GM23248 (cell line): ENCODE data around the gene CD72. TPM values are rescaled to one million over a fixed set of nuclear protein-coding genes. Genes with fewer than 3 reads are reported as not detected.

ENCODE experiments used
- DNase-seq: peaks from one replicate; pipeline ENCODE4 v3.0.0-alpha.2; 2015
- H2AFZ ChIP-seq: fragments of 200-600 bp; sonication (generic); 2 replicates; pipeline ENCODE4 v1.6.1; 2016; ENCODE audit warnings: antibody characterized with exemption
- H3F3A ChIP-seq: fragments of 200-600 bp; sonication (generic); 2 replicates; pipeline ENCODE4 v1.6.1; 2016; ENCODE audit warnings: mild to moderate bottlenecking, antibody characterized with exemption, mixed run types; ENCODE audit not compliant: insufficient read depth
- H3K27ac ChIP-seq: fragments of 200-600 bp; sonication (generic); 2 replicates; pipeline ENCODE4 v1.5.1; 2016; ENCODE audit warnings: mild to moderate bottlenecking
- H3K27me3 ChIP-seq: fragments of 200-600 bp; sonication (generic); replicated peaks from 2 replicates; pipeline ENCODE4 v1.6.1; 2016; ENCODE audit warnings: mild to moderate bottlenecking; ENCODE audit not compliant: insufficient read depth
- H3K36me3 ChIP-seq: fragments of 200-600 bp; sonication (generic); 2 replicates; pipeline ENCODE4 v1.6.1; 2016; ENCODE audit warnings: low read depth, mild to moderate bottlenecking
- H3K4me1 ChIP-seq: fragments of 200-600 bp; sonication (generic); 2 replicates; pipeline ENCODE4 v1.6.1; 2016; ENCODE audit warnings: mild to moderate bottlenecking; ENCODE audit not compliant: insufficient read depth
- H3K4me2 ChIP-seq: fragments of 200-600 bp; sonication (generic); one replicate; pipeline ENCODE4 v1.6.1; 2016; ENCODE audit warnings: mild to moderate bottlenecking; ENCODE audit not compliant: unreplicated experiment
- H3K4me3 ChIP-seq: fragments of 200-600 bp; sonication (generic); 2 replicates; pipeline ENCODE4 v1.5.1; 2016; ENCODE audit warnings: mild to moderate bottlenecking
- H3K79me2 ChIP-seq: fragments of 200-600 bp; sonication (generic); 2 replicates; pipeline ENCODE4 v1.6.1; 2016; ENCODE audit warnings: mild to moderate bottlenecking; ENCODE audit not compliant: insufficient read depth
- H3K9ac ChIP-seq: fragments of 200-600 bp; sonication (generic); 2 replicates; pipeline ENCODE4 v1.6.1; 2016; ENCODE audit warnings: mild to moderate bottlenecking
- H3K9me2 ChIP-seq: fragments of 200-600 bp; sonication (generic); 2 replicates; pipeline ENCODE4 v1.6.1; 2016; ENCODE audit warnings: mixed run types, mild to moderate bottlenecking, moderate library complexity; ENCODE audit not compliant: insufficient read depth
- H3K9me3 ChIP-seq: fragments of 200-600 bp; sonication (generic); one replicate; pipeline ENCODE4 v1.6.1; 2017; ENCODE audit warnings: low read depth
- H4K20me1 ChIP-seq: fragments of 200-600 bp; sonication (generic); 2 replicates; pipeline ENCODE4 v1.6.0; 2016; ENCODE audit not compliant: insufficient read depth
- EZH2 ChIP-seq: fragments of 200-600 bp; sonication (generic); IDR thresholded peaks from 2 replicates; pipeline ENCODE4 v1.6.1; 2018; ENCODE audit warnings: antibody characterized with exemption, mild to moderate bottlenecking; ENCODE audit not compliant: insufficient read depth, poor library complexity, severe bottlenecking
- EZH2phosphoT487 ChIP-seq: fragments of 200-600 bp; sonication (generic); IDR thresholded peaks from 2 replicates; pipeline ENCODE4 v1.6.1; 2018; ENCODE audit warnings: antibody characterized with exemption, moderate library complexity, mild to moderate bottlenecking, low read depth; ENCODE audit not compliant: insufficient read depth
- WGBS, 2 experiments: methylation state at CpG; one replicate each; pipeline ENCODE4 v1.1.6; 2015 to 2017; ENCODE audit warnings: low lambda C conversion rate in 2 of 2, low coverage in 1 of 2; ENCODE audit errors: missing lambda C conversion rate in 2 of 2; 5-methylcytosine and 5-hydroxymethylcytosine counted together
- in situ Hi-C: fragments of 300-500 bp; cut with MboI; formaldehyde crosslinking; loops from 2 replicates; pipeline ENCODE4 v1.15.0; 2020
- microRNA-seq: library from miRNA; unstranded; fragments of <30 nt; microRNA quantifications from one replicate; pipeline ENCODE4, GENCODE V29; 2016; ENCODE audit warnings: borderline number of aligned reads
- polyA plus RNA-seq: library from polyadenylated mRNA; unstranded; fragments of >200 nt; fragmentation: Nextera tagmentation; extraction: Ambion mirVana; gene quantifications from 2 replicates; pipeline ENCODE4 v1.2.1, GENCODE V29; 2016
- small RNA-seq: library from RNA; depleted of rRNA; stranded (forward); fragments of <200 nt; gene quantifications from one replicate; pipeline ENCODE3, GENCODE V24; 2014; ENCODE audit warnings: low read depth, low replicate concordance
- total RNA-seq: library from RNA; depleted of rRNA; stranded (reverse); fragments of >200 nt; shearing (Covaris generic); gene quantifications from 2 replicates; pipeline ENCODE4 v1.2.3, GENCODE V29; 2014; rRNA removed

Gene CD72
- total and polyA plus RNA-seq, 2 experiments from 2014 or later, result 1.6 to 3.9 TPM

DNA sequence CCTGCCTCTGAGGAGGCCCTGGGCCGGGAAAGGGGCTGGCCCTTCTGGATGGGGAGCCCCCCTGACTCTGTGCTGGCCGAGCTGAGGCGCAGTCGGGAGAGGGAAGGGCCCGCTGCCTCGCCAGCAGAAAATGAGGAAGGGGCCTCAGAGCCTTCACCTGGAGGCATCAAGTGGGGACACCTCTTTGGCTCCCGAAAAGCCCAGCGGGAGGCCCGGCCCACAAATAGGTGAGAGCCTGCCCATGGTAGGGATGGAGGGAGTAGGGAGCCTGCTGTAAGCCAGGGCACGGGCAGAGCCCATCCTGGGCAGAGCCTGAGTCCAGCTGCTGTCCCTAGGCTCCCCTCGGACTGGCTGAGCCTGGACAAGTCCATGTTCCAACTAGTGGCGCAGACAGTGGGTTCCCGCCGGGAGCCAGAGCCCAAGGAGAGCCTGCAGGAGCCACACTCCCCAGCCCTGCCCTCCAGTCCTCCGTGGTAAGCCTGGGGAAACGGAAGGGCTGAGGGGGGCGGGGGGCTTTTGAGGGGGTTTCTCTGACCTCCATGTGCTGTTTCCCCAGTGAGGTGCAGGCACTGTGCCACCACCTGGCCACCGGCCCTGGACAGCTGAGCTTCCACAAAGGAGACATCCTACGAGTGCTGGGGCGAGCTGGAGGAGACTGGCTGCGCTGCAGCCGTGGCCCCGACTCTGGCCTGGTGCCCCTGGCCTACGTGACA is 57.4 kb downstream of the CD72 start:
- Histone ChIP-seq H2AFZ (no peak overlapping the region), H3K9me3 (no peaks in the 10 kb centered on the region), H4K20me1 (no peaks in the 10 kb centered on the region), H3K27me3 (no peaks in the 10 kb centered on the region), H3F3A (peaks cover 27% of the 10 kb centered on the region), H3K27ac (no peak overlapping the region), H3K4me2 (no peak overlapping the region), H3K4me3 (no peak overlapping the region), H3K9me2 (no peaks in the 10 kb centered on the region), H3K36me3 (peaks cover 46% of the 10 kb centered on the region), H3K79me2 (peaks cover 33% of the 10 kb centered on the region), H3K4me1 (peaks cover 16% of the 10 kb centered on the region; the same call in 1 of the 2 replicates), H3K9ac (no peak overlapping the region)
- no peak for TF ChIP-seq EZH2phosphoT487
- TF ChIP-seq EZH2, result no peak
- no peak for DNase-seq
- whole genome bisulfite sequencing, 2 experiments, result 92% methylated on average over 18 to 23 of the region's 24 CpGs
- in situ Hi-C loops, result no loop called here

Small RNAs within 50 kb of the gene (microRNA-seq; reads per million reads assigned to microRNA genes)
- 2.0 reads per million for gene MIR4667

Small RNAs within 50 kb of the gene (small RNA-seq; reads per million reads assigned to genes)
- gene MIR4667 (not detected), gene RMRP (not detected), gene RPS29P17 (not detected)

Other genes with a start within 250 kb of the CD72 start
- 74.0 and 78.4 TPM in 2 replicates for gene RUSC2, start 128.3 kb downstream of the CD72 start, total RNA-seq
- gene RUSC2, start 128.3 kb downstream of the CD72 start, polyA plus RNA-seq, result 31.7 and 34.0 TPM in 2 replicates
- 21.6 and 33.0 TPM in 2 replicates for gene TESK1, start 13.2 kb downstream of the CD72 start, total RNA-seq
- gene TESK1, start 13.2 kb downstream of the CD72 start, polyA plus RNA-seq, result 14.1 and 14.9 TPM in 2 replicates
- gene SIT1, start 32.5 kb upstream of the CD72 start, total RNA-seq, result not detected in 2 replicates
- gene SIT1, start 32.5 kb upstream of the CD72 start, polyA plus RNA-seq, result 0.58 TPM in 1 of 2 replicates, not detected in the other
- gene RMRP, start 39.6 kb upstream of the CD72 start, total RNA-seq, result 14,230 and 20,944 TPM in 2 replicates
- not detected in 2 replicates for gene RMRP, start 39.6 kb upstream of the CD72 start, polyA plus RNA-seq
- 20.5 and 28.6 TPM in 2 replicates for gene CCDC107, start 39.9 kb upstream of the CD72 start, total RNA-seq
- 52.8 and 55.7 TPM in 2 replicates for gene CCDC107, start 39.9 kb upstream of the CD72 start, polyA plus RNA-seq
- gene ARHGEF39, start 46.8 kb upstream of the CD72 start, total RNA-seq, result 0.13 and 2.1 TPM in 2 replicates
- 1.6 and 1.8 TPM in 2 replicates for gene ARHGEF39, start 46.8 kb upstream of the CD72 start, polyA plus RNA-seq
- gene CA9, start 55.5 kb upstream of the CD72 start, total RNA-seq, result 3.4 and 4.3 TPM in 2 replicates
- 2.3 and 2.7 TPM in 2 replicates for gene CA9, start 55.5 kb upstream of the CD72 start, polyA plus RNA-seq
- 1,596 and 1,625 TPM in 2 replicates for gene TPM2, start 71.5 kb upstream of the CD72 start, total RNA-seq
- 3,527 and 3,584 TPM in 2 replicates for gene TPM2, start 71.5 kb upstream of the CD72 start, polyA plus RNA-seq
- 527 and 566 TPM in 2 replicates for gene TLN1, start 113.8 kb upstream of the CD72 start, total RNA-seq
- gene TLN1, start 113.8 kb upstream of the CD72 start, polyA plus RNA-seq, result 198 and 202 TPM in 2 replicates
- 101 and 111 TPM in 2 replicates for gene CREB3, start 114.3 kb upstream of the CD72 start, total RNA-seq
- 113 and 114 TPM in 2 replicates for gene CREB3, start 114.3 kb upstream of the CD72 start, polyA plus RNA-seq
- 20.3 and 30.0 TPM in 2 replicates for gene GBA2, start 130.8 kb upstream of the CD72 start, total RNA-seq
- gene GBA2, start 130.8 kb upstream of the CD72 start, polyA plus RNA-seq, result 24.0 and 27.6 TPM in 2 replicates
- 19.1 and 20.0 TPM in 2 replicates for gene RGP1, start 130.9 kb upstream of the CD72 start, total RNA-seq
- 4.7 and 4.8 TPM in 2 replicates for gene RGP1, start 130.9 kb upstream of the CD72 start, polyA plus RNA-seq
- gene MSMP, start 135.9 kb upstream of the CD72 start, total RNA-seq, result not detected in 2 replicates
- gene MSMP, start 135.9 kb upstream of the CD72 start, polyA plus RNA-seq, result not detected in 2 replicates
- 26.7 and 26.9 TPM in 2 replicates for gene NPR2, start 173.2 kb upstream of the CD72 start, total RNA-seq
- gene NPR2, start 173.2 kb upstream of the CD72 start, polyA plus RNA-seq, result 9.7 and 11.8 TPM in 2 replicates
- 0.76 and 0.97 TPM in 2 replicates for gene SPAG8, start 193.8 kb upstream of the CD72 start, total RNA-seq
- gene SPAG8, start 193.8 kb upstream of the CD72 start, polyA plus RNA-seq, result 1.2 and 1.3 TPM in 2 replicates
- 16.7 and 30.6 TPM in 2 replicates for gene HINT2, start 196.6 kb upstream of the CD72 start, total RNA-seq
- 50.7 and 60.5 TPM in 2 replicates for gene HINT2, start 196.6 kb upstream of the CD72 start, polyA plus RNA-seq
- gene FAM221B, start 210.3 kb upstream of the CD72 start, total RNA-seq, result not detected in 2 replicates
- not detected in 2 replicates for gene FAM221B, start 210.3 kb upstream of the CD72 start, polyA plus RNA-seq
- gene TMEM8B, start 210.8 kb upstream of the CD72 start, total RNA-seq, result 3.7 and 3.9 TPM in 2 replicates
- gene TMEM8B, start 210.8 kb upstream of the CD72 start, polyA plus RNA-seq, result 4.0 and 4.9 TPM in 2 replicates